Activated CD4-positive, CD25-positive, alpha-beta regulatory T cell treated with anti-CD3 and anti-CD28 coated beads, Interleukin-2, amount 50 U/mL, for 24 hours (primary cell): ENCODE measurements around the gene PNPLA7.
"Not testable (repeated sequence)": the region's sequence is repeated elsewhere in the genome, so short reads cannot be mapped to it uniquely, and the experiment has no call there.

Experiments
- ATAC-seq, 2 donors: fragments of 150-1000 bp; cut with Tn5 transposase; one replicate each; pipeline ENCODE4 v1.10.0; 2021; ENCODE audit warnings: mild to moderate bottlenecking in 1 of 2, moderate library complexity in 1 of 2

The PNPLA7 gene

GRCh38 chr9:137550231-137550621, at the start of gene PNPLA7:
Gene PNPLA7 (minus strand): TSS chr9:137550402. CDS start chr9:137550197, 205 bp downstream.
- ATAC-seq: no peak

- ATAC-seq: no peak
Observed at GRCh38 chr9:137598943-137599342, 48.7 kb upstream of the PNPLA7 start.

DNA sequence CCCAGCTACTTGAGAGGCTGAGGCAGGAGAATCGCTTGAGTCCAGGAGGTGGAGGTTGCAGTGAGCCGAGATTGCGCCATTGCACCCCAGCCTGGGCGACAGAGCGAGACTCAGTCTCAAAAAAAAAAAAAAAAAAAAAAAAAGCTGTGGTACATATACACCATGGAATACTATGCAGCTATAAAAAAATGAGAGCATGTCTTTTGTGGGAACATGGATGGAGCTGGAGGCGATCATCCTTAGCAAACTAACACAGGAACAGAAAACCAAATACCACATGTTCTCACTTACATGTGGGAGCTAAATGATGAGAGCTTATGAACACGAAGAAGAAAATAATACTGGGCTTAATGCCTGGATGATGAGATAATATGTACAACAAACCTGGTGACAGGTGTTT, 46.4 kb upstream of the PNPLA7 start:
- not testable (repeated sequence) for ATAC-seq

DNA sequence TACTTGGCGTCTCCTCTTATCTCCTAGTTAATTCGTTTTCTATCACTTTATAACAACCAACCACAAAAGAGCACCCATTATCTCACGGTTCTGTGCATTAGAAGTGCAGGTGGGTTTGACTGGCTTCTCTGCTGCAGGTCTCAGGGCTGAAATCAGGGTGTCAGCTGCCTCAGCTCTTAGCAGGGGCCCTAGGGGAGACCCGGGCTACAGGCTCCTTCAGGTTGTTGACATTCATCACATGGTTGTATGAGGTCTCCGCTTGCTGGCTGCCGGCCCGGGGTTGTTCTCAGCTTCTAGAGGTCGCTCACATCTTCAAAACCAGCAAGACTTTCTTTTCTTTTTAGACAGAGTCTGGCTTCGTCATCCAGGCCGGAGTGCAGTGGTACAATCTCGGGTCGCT, 43.0 kb upstream of the PNPLA7 start:
- ATAC-seq: no peak

DNA sequence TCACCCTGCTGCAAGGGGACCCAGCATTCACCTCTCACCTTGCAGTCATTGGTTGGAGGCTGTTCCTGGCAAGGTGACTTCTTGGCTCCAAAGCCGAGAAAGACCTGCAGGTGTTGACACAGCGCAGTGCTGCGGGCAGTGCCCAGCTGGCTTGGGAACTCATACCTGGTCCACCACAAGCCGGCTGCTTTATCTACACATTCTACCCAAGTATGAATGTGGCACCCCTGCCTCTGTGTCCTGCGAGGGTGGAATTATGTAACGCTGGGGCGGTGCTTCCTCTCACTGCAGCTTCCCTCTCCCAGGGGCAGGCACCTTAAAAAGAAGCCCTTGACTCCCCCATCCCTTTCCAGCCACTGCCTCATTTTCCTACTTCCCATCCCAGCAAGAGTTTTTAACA, 42.6 kb upstream of the PNPLA7 start:
- ATAC-seq: no peak

GRCh38 chr9:137590469-137591383, 40.5 kb upstream of the PNPLA7 start, which contains the start of gene ZMYND19:
Gene ZMYND19 (minus strand): TSS chr9:137590512. CDS start chr9:137590263, 249 bp downstream.
- peak; percentile 97 for ATAC-seq

- ATAC-seq: peak in 1 of 2 donors; percentile 14
Observed at GRCh38 chr9:137590123-137590468, 39.9 kb upstream of the PNPLA7 start.

DNA sequence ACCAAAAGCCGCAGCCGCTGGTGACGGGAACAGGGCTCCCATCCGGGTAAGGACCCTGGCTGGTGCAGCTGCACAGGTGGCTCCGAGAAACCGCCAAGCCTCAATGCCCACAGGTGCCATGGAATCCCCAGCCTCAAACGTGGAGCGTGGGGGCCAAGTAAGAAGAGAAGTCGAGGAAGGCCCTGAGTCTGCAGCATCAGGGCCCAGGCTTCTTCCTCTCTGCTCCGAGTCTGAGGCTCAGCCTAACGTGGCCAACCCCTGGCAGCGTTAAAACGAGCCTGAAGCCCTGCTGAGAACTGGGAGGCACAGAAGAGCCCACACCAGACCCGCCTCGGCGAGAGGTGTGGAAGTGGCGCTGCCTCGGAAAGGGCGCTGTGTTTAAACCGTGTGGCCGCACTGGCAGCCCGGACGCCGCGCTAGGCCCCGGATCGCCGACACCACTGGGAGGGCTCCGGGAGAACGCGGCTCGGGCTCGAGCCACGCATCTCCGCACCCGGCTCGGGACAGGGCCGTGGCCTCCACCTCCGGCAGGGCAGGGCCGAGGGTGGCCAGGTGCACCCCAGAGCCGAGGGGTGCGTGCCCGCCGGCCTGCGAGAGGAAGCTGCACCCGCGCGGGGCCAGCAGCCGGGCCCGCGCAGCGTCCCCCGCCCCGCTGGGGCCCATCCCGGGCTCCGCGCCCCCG, 39.4 kb upstream of the PNPLA7 start:
- ATAC-seq: peak; percentile 1 to 11

- no peak for ATAC-seq
Observed at GRCh38 chr9:137588891-137589290, 38.7 kb upstream of the PNPLA7 start.

DNA sequence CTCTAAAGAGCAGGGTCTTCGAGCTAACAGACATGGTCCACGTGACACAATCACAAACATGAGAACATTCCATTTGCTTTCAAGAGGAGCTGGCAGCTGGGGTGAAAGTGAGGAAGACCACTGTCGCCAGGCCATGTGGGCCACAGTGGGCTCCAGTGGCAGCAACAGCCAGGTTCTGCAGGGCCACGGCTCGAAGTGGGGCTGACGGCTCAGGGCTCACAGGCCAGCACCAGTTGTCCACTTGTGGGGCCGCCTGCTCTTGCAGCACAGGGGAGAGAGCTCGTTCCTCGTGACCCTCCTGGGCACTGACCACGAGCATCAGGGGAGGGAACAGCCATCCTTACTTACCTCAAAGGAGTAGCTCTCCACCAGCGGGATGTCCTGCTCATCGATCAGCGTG, 38.1 kb upstream of the PNPLA7 start:
- no peak for ATAC-seq

GRCh38 chr9:137586854-137587253, 36.7 kb upstream of the PNPLA7 start:
- no peak for ATAC-seq

GRCh38 chr9:137583957-137584356, 33.8 kb upstream of the PNPLA7 start:
- no peak for ATAC-seq

GRCh38 chr9:137583347-137583746, 33.1 kb upstream of the PNPLA7 start:
- no peak for ATAC-seq

GRCh38 chr9:137582286-137582860, 32.2 kb upstream of the PNPLA7 start:
- ATAC-seq: no peak

DNA sequence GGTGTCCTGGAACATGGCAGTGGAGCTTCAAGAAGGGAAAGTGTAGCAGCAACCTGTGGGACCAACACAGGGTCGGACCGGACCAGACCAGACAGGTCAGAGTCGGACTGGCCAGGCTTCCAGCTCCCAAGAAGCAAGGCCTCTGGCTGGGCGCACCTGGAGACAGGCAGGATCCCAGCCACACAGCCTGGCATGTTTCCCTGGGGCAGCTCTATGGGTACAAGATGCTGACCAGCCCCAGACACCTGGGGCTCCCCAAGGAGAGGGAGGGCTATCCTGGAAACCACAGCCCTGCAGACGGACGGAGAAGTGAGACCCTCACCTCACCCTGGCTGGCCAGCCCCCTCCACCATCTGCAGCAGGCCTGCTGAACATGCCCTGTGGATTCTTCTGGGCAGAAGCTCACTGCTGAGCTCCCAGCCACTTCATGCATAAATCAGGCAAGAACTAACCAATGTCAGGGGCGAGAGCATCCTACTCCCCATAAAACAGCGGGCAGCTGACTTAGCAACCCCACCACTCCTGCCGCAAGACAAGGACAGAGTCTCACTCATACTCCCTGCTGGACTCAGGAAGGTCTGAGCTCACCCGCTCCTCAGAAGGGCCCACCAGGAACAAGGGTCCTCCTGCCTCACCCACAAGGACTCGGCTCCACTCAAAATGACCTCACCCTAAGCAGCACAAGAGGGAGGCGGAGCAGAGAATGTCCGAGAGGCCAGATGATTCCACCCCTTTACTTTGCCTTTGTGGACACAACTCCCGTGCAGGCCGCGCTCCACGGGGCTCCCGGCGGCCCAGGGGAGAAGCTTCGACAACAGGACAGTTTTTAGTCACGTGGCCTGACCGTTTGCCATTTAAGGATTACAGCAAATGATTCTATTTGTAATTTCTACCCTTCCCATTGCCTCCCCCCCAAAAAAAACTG, 31.4 kb upstream of the PNPLA7 start:
- ATAC-seq: no peak

DNA sequence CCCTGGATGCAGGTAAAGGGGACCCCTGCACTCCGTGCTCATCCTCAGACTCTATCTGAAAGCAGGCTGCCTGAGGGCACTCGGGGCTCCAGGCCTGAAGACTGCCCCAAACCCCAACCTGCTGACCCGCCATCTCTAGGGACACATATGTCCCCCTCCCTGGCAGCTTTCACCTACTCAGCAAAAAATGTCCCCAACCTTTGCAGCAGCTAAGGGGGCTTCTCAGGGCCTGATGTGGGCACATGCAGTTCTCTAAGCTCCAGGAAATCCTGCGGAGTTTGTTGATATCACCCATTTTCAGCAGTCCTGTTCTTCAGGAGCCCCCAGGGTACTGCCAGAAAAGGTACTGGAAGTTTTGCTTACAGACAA, 30.7 kb upstream of the PNPLA7 start:
- ATAC-seq: no peak

- ATAC-seq: no peak
Observed at GRCh38 chr9:137580209-137580953, 30.2 kb upstream of the PNPLA7 start.

DNA sequence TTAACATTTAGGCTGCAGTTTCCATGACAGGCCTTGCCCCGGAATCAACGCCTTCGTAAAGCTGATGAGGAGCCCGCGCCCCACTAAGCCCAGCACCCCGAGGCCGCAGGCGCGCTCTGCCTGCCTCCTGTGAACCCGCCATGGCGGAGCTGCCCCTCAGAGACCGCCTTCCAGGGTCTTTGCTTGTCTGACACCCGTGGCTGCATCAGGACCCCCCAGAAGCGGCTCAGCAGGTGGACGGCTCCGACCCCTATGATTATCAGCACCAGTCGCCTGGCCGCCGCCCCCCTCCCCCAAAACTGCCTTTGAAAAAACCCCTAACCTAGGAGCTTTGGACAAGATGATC, 29.0 kb upstream of the PNPLA7 start:
- ATAC-seq: no peak

DNA sequence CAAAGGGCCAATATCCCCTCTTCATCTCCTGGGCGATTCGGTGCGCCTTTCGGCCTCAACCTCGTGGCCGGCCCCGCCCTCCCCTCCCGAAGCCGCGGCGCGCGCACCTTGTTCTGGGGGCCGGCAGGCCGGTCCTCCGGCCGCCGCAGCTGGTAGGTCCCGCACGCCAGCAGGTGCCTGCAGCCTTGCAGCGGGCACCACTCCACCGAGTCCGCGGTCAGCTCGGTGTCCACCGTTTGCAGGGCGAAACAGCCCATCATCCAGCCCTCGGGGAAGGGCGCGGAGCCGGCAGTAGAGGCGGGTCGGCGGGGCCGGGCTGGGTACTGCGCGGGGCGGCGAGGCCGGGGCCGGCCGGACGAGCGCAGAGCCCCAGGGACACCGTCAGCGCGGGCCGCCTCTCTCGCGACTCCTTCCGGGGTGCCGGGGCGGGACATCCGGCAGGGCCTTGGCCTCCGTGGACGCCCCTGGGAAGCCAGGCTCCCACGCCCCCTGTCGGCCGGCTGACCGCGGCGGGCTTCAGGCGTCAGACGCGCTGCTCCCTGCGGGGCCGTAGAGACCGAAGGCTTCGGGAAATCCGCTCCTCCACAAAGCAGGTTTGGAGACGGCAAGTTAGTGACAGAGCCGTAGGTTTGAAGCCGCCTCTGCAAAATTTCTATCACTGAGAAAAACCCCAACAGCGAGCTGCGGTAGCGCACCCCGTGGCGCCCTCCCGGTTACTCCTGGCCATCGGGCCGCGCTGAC, 28.5 kb upstream of the PNPLA7 start, which contains the start of gene DPH7:
Gene DPH7, minus strand, starts transcription at position 408 of the 741 bp plus-strand sequence. Its CDS starts 148 bp downstream, at position 260.
- ATAC-seq: peak; percentile 99

DNA sequence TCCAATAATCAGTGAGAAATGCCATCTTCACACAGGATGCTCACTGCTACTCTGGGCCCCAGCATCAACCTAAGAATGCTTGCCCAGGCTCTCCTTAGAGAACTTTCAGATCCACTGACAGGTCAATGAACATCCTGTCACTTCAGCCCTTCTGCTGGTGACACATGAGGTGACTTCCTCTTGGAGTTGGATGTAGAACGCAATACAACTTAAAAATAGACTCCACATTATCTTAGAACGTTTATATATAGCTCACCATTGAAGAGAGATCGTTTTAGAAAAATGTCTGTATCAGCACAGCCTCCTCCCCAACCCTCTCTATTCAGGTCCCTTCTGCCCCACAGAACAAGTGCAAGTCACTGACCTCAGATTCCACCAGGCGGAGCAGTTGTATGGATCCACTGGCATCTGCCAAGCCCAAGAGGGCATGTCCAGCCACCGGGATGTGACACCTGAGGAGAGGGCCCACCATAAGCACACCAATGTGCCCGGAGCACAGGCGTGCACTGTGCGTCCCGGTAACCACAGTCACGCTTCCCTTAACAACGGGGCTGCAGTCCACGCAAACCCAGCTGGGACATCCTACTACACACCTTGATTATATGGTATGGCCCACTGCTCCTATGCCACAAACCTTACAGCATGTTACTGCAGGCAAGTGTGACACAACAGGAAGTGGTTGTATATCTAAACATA, 25.7 kb upstream of the PNPLA7 start:
- ATAC-seq: no peak

DNA sequence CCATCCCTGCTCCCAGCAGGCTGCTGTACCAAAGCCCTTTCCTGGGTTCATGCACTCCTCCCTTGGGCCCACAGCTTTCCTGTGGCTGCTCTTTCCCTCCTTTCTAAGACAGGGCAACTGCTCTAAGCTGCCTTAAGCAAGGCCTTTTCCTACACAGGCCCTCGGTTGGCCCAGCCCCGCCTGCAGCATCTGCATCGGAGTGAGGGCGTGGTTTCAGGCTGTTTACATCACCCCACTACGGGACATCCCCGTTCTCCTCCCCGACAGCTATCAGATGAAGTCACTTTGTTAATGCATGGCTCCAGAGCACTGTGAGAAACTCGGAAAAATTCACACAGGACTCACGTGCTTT, 25.1 kb upstream of the PNPLA7 start:
- no peak for ATAC-seq
